Astrocyte of the cerebellum (primary cell): ENCODE measurements around the gene KIAA0930.

Source experiments
- DNase-seq: peaks from one replicate; pipeline ENCODE4 v3.0.0-alpha.2; 2011; ENCODE audit warnings: low read depth
- H3K4me3 ChIP-seq: 2 replicates; pipeline ENCODE4 v1.5.1; 2011; ENCODE audit warnings: mild to moderate bottlenecking, low read depth, low read length, moderate library complexity
- in situ Hi-C: cut with HindIII; loops from 2 replicates; pipeline ENCODE4 v1.10.0; 2017; ENCODE audit warnings: low sequenced_read_pairs
- TF ChIP-seq, protein P1 (sequence below): IDR thresholded peaks from 2 replicates; pipeline ENCODE4 v1.5.1; 2012; ENCODE audit warnings: low read length, low read depth, moderate library complexity, mild to moderate bottlenecking; ENCODE audit errors: missing control alignments

The KIAA0930 gene

DNA sequence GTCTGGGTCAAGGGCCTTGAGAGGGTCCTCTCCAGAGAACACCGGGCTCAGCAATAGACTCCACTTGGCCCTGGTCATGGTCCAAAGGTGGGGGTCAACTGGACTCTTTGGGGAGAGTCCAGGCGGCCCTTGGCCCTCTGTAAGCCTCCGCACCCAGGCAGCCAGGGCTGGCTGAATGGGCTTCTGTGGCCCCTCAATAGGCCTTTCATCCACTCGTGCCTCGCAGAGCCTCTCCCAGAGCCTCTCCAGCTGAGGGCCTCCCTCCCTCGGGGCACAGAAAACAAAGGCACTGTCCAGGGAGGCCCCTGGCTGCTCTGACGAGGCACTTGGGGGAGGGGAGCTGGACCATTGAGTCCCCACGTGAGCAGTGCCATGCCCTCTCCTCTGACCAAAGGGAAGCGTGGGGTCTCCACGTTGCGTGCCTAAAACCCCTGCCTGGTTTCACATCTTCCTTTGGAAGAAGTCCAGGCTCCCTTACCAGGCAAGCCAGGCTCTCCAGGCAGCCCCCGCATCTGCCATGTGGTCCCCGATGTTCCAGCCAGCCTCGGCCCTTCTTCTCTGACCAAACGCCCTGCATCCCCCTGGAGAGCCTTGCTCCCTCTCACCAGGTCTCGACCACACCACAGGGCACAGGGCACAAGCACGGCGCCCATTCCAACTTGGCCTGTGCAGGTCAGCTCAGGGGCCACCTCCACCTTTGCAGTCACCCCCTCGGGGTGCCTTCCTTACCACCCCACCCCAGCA is 15.5 kb downstream of the KIAA0930 start:
- H3K4me3 ChIP-seq = no peak overlapping the region
- in situ Hi-C loops = no loop called here
- DNase-seq = no peak
- TF ChIP-seq, protein P1, sequence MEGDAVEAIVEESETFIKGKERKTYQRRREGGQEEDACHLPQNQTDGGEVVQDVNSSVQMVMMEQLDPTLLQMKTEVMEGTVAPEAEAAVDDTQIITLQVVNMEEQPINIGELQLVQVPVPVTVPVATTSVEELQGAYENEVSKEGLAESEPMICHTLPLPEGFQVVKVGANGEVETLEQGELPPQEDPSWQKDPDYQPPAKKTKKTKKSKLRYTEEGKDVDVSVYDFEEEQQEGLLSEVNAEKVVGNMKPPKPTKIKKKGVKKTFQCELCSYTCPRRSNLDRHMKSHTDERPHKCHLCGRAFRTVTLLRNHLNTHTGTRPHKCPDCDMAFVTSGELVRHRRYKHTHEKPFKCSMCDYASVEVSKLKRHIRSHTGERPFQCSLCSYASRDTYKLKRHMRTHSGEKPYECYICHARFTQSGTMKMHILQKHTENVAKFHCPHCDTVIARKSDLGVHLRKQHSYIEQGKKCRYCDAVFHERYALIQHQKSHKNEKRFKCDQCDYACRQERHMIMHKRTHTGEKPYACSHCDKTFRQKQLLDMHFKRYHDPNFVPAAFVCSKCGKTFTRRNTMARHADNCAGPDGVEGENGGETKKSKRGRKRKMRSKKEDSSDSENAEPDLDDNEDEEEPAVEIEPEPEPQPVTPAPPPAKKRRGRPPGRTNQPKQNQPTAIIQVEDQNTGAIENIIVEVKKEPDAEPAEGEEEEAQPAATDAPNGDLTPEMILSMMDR = no peak

GRCh38 chr22:45224331-45224730 is 16.4 kb downstream of the KIAA0930 start:
- no peak overlapping the region for H3K4me3 ChIP-seq
- TF ChIP-seq, protein P1 = no peak
- no peak for DNase-seq
- in situ Hi-C loops = no loop called here

- TF ChIP-seq, protein P1 = no peak
- H3K4me3 ChIP-seq = no peak overlapping the region
- in situ Hi-C loops = no loop called here
- no peak for DNase-seq
These were observed 17.2 kb downstream of the KIAA0930 start for GRCh38 chr22:45223304-45224117.

DNA sequence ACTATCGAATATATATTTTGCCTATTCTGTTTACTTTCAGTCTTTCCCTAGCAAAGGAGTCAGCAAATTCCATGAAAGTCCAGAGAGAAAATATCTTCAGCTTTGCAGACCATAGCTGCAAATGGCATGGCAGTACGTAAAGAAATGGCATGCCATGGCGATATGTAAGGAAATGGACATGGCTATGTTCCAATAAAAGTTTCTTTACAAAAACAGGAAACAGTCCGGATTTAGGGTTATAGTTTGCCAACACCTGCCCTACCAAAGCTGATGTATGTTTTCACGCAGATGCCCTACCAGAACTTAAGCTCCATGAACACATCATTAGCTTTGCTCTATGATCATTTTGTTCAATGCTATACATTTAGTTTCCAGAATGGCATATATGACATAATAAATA is 19.5 kb downstream of the KIAA0930 start:
- in situ Hi-C loops = no loop called here
- no peak for DNase-seq
- H3K4me3 ChIP-seq = no peak overlapping the region
- TF ChIP-seq, protein P1 = no peak

GRCh38 chr22:45218976-45219375 is 21.7 kb downstream of the KIAA0930 start:
- no peak overlapping the region for H3K4me3 ChIP-seq
- TF ChIP-seq, protein P1 = no peak
- DNase-seq = no peak
- in situ Hi-C loops = no loop called here

GRCh38 chr22:45217806-45218205 is 22.9 kb downstream of the KIAA0930 start:
- no peak overlapping the region for H3K4me3 ChIP-seq
- in situ Hi-C loops = no loop called here
- TF ChIP-seq, protein P1 = no peak
- no peak for DNase-seq
